GM21526 (cell line): ENCODE results near the gene EIF3K.

Experiments used
- ATAC-seq: cut with Tn5 transposase; IDR thresholded peaks from one replicate; pipeline ENCODE4 v1.9.1; 2021; ENCODE audit warnings: moderate library complexity; ENCODE audit not compliant: unreplicated experiment, low FRiP score

EIF3K gene

GRCh38 chr19:38648769-38649304 lies 29.8 kb downstream of the EIF3K start:
- no peak for ATAC-seq

DNA sequence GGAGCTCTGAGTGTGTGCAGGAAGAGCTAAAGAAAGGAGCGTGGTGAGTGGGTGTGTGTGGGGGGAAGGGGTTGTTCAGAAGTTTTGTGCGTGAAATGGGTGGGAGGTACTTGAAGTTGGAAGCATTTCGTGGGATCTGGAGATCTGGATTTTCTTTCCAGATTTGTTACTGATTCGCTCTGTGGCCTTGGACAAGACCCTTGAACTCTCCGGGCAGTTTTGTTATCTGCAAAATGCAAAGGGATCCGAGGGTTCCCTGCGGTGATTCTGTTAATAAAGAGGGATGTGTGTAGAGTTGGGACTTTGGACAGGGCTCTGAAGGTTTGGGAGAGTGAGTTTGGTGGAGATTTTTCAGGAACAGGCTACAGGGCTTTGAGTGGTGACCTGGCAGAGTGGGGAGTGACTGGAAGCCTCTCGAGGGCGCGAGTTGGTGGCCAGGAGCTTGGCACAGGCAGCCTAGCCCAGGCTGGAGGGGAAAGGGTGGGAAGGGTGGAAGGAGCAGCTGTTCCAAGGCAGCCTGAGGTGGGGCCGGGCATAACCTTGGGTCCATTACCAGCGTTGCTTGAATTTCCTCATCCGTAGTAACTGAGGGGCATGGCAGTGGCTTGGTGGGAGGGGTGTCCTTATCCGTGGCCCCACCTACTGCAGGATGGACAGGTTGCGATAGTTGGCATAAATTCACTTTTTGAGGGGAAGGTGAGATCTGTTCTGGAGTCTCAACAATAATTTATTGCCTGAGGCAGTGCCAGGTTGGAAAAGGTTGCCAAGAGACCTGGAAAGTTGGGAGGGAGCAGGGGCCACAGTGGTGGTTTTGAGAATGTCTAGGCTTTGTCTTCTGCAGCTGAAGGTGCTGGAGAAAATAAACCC lies 30.6 kb downstream of the EIF3K start:
- ATAC-seq, result no peak

DNA sequence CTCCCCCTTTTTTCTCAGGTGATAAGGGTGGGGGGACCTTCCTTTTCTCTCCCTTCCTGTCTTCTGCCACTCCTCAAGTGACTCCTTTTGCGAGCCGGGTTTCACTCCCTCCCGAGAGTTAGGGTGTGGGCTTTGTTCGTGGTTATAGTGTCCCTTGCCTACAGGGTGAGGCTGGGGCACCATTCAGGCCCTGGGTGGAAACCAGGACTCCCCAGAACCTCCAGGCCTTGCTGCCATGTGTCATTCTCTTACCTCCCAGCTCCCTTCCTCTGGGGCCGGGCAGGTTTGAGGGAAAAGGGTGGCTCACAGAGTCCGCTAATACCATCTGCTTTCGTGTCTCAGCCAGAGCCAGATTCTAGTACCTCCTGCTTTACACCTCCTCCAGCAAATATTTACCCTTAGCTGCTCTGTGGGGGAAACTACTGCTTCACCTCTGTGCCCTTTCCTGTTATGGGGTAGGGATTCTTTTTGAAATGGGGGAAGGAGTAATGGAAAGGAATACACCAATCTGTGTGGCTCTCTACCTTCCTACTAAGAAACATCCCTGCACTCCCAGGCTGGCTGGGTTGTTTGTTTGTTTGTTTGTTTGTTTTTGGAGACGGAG lies 31.3 kb downstream of the EIF3K start:
- no peak for ATAC-seq

- no peak for ATAC-seq
Measured at GRCh38 chr19:38650911-38651584, 32.1 kb downstream of the EIF3K start.

DNA sequence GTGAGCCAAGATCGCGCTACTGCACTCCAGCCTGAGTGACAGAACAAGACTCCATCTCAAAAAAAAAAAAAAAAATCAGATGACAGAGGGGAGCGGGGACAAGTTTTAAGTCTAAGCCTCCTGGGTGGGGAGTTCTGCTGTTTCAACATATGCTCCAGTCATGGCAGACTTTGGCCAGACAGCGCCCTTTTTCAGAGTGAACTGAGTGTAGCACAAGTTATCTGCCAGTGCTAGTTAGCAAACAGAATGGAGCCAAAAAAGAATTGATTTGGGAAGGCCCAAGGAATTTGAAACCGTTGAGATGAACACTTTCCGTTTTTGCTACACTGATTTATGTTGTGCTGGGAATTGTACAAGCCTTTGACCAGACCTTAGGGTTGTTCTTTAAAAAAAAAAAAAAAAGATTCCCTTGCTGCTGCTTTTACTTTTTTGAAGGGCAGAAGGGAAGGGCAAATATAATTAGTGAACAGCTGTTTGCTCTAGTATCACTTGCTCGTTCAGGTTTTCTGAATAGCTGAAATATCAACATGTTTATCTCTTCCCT lies 34.1 kb downstream of the EIF3K start:
- ATAC-seq, result no peak

DNA sequence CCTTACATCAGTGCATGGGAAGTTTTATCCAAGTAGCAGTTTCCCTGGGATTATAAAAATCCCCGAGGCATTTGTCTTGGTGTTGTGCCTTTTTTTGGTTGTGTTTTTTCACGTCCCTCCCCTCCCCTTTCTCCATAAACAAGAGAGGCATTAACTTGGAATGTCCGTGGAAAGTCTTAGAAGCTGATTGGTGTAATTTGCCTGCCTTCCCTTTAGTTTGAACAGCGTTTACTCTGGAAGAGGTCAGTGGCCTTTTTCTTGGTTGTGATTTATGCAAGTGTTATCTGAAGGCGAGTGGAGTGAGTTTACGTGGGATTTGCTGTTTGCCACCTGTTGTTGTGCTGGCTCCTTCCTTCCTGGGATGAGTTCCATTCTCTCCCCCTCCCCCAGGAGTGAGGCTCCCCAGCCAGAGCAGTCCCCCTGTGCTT lies 35.7 kb downstream of the EIF3K start:
- ATAC-seq, result no peak

DNA sequence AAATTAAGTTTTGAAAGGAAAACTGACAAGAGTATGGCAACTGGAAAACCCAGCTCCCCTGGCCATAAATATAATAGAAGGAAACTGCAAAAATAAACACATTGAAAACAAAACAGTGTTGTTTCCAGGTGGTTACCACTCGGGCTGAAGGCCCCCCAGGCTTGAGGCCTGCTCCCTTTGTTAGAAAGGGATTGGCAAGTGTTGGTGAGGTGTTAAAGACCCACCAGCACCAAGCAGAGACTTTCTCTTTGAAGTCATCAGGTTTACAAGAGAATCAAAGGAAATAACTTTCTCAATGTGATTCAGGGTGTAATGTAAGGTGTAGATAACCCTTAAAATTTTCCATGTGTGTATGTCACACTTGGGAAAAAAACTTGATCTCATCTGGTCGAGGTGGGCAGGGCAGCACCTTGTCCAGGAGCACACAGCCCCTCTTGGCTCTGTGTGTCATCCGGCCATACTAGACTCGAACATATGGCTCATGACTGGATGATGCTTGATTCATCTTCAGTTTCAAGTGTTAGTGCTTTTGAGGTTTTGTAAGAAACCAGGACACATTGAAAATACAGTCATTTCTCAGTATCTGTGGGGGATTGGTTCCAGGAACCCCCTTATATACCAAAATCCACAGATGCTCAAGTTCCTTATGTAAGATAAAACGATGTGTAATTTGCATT lies 36.3 kb downstream of the EIF3K start:
- ATAC-seq, result no peak

GRCh38 chr19:38656171-38656981 lies 37.4 kb downstream of the EIF3K start:
- ATAC-seq, result no peak

DNA sequence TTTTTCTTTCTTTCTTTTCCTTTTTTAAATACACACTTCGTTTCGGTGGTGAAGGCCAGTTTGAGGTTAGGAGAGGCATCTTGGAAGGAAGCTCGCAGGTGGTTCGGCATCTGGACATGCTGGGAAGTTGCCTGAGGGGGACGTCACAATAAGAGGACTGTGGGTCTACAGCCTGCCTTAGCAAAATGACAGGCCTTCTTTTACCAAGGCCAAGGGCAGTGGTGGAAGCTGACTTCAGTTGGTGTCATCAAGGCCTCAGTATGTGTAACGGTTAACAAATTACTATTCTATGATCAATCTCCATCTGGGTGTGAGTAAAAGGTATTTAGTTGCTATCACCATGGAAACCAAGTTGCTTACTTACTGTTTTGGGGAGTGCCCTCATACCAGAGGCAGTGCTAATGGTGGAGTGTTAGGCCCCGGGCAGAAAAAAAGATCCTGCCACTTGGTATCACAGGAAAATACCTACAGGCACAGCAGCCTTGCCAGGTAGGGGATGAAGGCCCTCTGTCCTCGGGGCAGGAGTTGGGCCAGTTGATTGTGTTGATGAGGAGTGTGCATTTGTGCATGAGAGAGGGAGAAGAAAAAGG lies 38.7 kb downstream of the EIF3K start:
- ATAC-seq, result no peak

- no peak for ATAC-seq
Measured at GRCh38 chr19:38658462-38659306, 39.7 kb downstream of the EIF3K start.

DNA sequence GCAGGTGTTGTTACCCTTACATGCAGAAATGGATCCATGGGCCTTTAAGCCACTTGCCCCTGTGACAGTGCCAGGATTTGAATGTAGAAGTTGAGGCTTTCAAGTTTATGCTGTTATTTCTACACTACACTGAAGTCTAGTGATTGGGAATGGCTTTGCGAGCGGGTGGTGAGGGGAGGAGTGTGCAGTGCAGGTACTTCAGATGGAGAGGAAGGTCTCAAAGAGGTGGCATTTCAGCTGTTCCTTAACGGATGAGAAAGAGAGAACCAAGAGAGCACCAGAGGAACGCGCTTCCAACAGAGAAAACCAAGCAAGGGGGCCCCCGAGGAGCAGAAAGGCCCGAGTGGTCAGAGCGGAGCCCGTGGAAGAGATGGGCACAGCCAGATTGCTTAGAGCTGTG lies 41.7 kb downstream of the EIF3K start:
- ATAC-seq, result no peak

GRCh38 chr19:38661136-38661535 lies 42.1 kb downstream of the EIF3K start:
- ATAC-seq, result no peak

- no peak for ATAC-seq
Measured at GRCh38 chr19:38661996-38662395, 43.0 kb downstream of the EIF3K start.

DNA sequence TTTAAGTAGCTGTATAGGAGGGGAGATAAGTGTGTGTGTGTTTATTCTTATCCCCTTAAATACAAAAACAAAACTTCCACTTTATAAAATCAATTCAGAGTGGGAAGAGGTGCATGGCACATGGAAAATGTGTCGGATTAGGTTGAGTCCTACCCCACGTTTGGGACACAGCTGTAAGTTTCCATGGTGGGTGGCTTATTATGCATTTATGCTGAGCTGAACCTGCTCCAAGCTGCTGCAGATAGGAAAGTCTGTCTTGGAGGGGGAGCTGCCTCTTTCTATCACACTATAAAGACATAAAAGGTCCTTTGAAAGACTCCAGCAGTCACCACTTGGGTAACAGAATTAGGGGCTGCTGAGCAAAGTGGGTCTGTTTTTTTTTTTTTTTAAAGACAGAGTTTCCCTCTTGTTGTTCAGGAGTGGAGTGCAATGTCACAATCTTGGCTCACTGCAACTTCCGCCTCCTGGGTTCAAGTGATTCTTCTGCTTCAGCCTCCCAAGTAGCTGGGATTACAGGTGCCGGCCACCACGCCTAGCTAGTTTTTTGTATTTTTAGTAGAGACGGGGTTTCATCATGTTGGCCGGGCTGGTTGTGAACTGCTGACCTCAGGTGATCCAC lies 43.7 kb downstream of the EIF3K start:
- no peak for ATAC-seq

DNA sequence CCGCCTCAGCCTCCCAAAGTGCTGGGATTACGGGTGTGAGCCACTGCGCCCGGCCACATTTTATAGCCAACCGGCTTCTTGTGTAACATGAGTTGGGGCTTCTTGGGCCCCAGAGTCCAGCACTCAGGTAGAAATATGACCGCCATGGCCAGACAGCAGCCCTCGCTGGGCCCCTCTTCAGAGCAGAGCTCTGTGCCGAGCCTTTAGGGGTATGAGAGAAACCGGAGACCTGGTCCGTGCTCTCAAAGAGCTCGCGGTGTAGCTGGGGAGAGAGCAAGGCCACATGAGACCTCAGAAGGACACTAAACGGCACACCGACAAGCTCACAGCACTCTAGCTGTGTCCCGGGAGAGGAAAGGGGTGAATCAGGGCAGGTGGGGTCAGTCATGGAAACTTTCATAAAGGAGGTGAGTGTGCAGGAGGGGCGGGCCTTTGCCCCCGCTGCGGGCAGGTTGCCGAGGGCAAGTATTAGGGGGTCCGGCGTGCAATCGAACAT lies 44.2 kb downstream of the EIF3K start:
- no peak for ATAC-seq

DNA sequence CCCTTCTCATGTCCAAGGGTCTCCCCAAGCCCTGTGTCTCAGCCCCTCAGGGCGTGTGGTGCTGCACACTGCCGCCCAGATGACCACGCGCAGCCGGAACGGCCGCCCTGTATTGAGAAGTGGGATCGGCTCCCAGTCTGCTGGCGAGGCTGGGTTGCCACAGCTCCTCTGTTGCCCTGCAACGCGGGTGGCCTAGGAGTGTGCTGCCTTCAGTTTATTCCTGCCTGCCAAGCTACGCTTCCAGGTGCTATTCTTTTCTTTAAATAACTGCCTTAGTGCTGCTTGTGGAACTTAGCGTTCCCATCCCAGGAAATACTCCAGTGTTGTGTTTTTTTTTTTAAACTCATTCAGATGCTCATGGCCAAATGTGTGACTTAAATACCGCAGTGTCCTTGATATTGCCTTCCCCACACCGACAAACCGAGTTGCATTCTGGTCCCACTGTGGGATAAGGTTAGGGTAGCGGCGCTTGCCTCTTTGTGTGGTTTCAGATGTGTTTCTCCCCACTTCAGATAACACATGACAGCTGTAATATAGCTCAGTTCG lies 45.0 kb downstream of the EIF3K start:
- ATAC-seq, result no peak

- no peak for ATAC-seq
Measured at GRCh38 chr19:38664503-38665211, 45.7 kb downstream of the EIF3K start.
